Measurements from ENCODE around the gene RHOT1. TPM values are rescaled to one million over a fixed set of nuclear protein-coding genes. Genes with fewer than 3 reads are reported as not detected.

Gene RHOT1
- total and polyA plus RNA-seq, 2 donors (not counting 3 experiments of a cell fraction or from before 2014, with no cell fraction given) = 23.5 to 28.8 TPM

DNA sequence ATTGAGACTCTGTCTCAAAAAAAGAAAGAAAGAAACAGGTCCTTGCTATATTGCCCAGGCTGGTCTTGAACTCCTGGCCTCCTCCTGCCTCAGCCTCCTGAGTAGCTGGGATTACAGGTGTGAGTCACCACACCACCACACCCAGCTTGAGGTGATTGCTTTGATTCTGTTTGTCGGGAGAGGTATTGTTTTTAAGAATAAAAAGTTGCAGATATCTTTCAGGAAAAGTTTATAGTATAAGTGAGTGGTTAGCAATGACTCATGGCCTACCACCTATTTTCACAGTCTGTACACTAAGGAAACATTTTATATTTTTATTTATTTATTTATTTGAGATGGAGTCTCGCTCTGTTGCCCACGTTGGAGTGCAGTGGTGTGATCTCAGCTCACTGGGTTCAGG lies 45.0 kb downstream of the RHOT1 start:
- Histone ChIP-seq H3K4me3 (replicated peaks in 1 of 3; ENCODE audit: insufficient read depth in 1 of 3, low read depth in 1 of 3, low read length in 3 of 3) (no peak overlapping the region), H3K27ac (ENCODE audit: insufficient read depth, low read depth, low read length) (no peak overlapping the region), H3K9ac (replicated peaks; ENCODE audit: extremely low read depth, insufficient read depth, low read length) (no peak overlapping the region), H3K36me3 (ENCODE audit: control insufficient read depth in 2 of 2, extremely low read depth in 1 of 2, insufficient read depth in 2 of 2, low read length in 2 of 2) (peaks cover 0 to 4% of the 10 kb centered on the region in 2 experiments), H2AFZ (ENCODE audit: low read depth, low read length) (no peak overlapping the region), H3K4me1 (ENCODE audit: control insufficient read depth, extremely low read depth, insufficient read depth, low read length) (peaks cover 16% of the 10 kb centered on the region), H3K79me2 (ENCODE audit: control insufficient read depth, insufficient read depth, low read length) (no peaks in the 10 kb centered on the region), H3K27me3 (ENCODE audit: control insufficient read depth in 2 of 2, insufficient read depth in 2 of 2, low read length in 2 of 2) (no peaks in the 10 kb centered on the region), H3K4me2 (ENCODE audit: insufficient read depth, low read length) (no peak overlapping the region), H4K20me1 (replicated peaks; ENCODE audit: control insufficient read depth, extremely low read depth, insufficient read depth, low read length) (no peaks in the 10 kb centered on the region), H3K9me1 (replicated peaks; ENCODE audit: control insufficient read depth, extremely low read depth, insufficient read depth, low read length) (no peaks in the 10 kb centered on the region), H3K9me3 (replicated peaks; ENCODE audit: control insufficient read depth, insufficient read depth, low read length) (no peaks in the 10 kb centered on the region)
- no peak for TF ChIP-seq POLR2AphosphoS5 (IDR thresholded peaks at IDR 0.05; ENCODE audit: insufficient read depth, low read depth, low read length)
- no peak for TF ChIP-seq EZH2 (IDR thresholded peaks at IDR 0.05; ENCODE audit: borderline replicate concordance, low read depth, low read length, severe bottlenecking)
- ChIA-PET CTCF (interaction anchor here (1.7 kb wide), 1 partner anchor 16 kb away, joined by 5 read pairs; no protein-coding TSS in a partner anchor), POLR2A (no interaction called here)
- intact Hi-C loops (cut with micrococcal nuclease) (no loop called here), dilution Hi-C loops (cut with MboI; ENCODE audit: extremely low pct_ligation_motif_present, low sequenced_read_pairs) (no loop called here)
- DNase-seq (ENCODE audit: low read depth, low spot score) = no peak
- BruUV-seq (replicated peaks) = no TSS peak
- no peak for FAIRE-seq

DNA sequence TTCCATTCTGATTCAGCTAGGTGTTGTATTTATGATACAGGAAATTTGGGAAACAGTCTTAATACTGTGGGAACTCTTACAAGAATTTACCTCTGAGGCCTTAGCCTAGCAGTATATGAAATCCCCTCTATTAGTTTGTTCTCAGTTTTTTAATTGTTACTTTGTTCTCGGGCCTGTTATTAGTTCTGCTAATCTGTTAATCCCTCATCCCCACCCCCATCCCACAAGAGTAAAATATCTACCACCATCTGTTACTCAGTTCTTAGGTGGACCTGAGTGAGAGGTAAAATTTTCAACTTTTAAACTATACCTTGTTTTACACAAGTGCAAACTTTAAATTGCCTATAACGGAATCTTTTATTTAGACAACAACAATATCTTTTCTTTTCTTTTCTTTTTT lies 47.0 kb downstream of the RHOT1 start:
- TF ChIP-seq FOS (IDR thresholded peaks at IDR 0.05; ENCODE audit: borderline replicate concordance, insufficient read depth, low read length) (no peak), POLR2A (IDR thresholded peaks at IDR 0.05; ENCODE audit: low read depth, low read length) (no peak), MYC (IDR thresholded peaks at IDR 0.05; ENCODE audit: low read depth, low read length) (no peak), POLR2AphosphoS5 (IDR thresholded peaks at IDR 0.05; ENCODE audit: insufficient read depth, low read depth, low read length) (no peak), GATA2 (IDR thresholded peaks at IDR 0.05; ENCODE audit: insufficient read depth, insufficient read length, low read depth, low read length) (no peak), EZH2 (IDR thresholded peaks at IDR 0.05; ENCODE audit: borderline replicate concordance, low read depth, low read length, severe bottlenecking) (no peak), JUN (IDR thresholded peaks at IDR 0.05; ENCODE audit: borderline replicate concordance, insufficient read depth, insufficient read length, low read depth) (no peak)
- TF ChIP-seq, protein P1, sequence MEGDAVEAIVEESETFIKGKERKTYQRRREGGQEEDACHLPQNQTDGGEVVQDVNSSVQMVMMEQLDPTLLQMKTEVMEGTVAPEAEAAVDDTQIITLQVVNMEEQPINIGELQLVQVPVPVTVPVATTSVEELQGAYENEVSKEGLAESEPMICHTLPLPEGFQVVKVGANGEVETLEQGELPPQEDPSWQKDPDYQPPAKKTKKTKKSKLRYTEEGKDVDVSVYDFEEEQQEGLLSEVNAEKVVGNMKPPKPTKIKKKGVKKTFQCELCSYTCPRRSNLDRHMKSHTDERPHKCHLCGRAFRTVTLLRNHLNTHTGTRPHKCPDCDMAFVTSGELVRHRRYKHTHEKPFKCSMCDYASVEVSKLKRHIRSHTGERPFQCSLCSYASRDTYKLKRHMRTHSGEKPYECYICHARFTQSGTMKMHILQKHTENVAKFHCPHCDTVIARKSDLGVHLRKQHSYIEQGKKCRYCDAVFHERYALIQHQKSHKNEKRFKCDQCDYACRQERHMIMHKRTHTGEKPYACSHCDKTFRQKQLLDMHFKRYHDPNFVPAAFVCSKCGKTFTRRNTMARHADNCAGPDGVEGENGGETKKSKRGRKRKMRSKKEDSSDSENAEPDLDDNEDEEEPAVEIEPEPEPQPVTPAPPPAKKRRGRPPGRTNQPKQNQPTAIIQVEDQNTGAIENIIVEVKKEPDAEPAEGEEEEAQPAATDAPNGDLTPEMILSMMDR (IDR thresholded peaks at IDR 0.05; ENCODE audit: extremely low read depth in 1 of 2, insufficient read depth in 1 of 2, low read depth in 1 of 2, low read length in 2 of 2) = no peak
- TF ChIP-seq, protein P2, sequence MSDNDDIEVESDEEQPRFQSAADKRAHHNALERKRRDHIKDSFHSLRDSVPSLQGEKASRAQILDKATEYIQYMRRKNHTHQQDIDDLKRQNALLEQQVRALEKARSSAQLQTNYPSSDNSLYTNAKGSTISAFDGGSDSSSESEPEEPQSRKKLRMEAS (IDR thresholded peaks at IDR 0.05; ENCODE audit: insufficient read depth, insufficient read length) = no peak
- Histone ChIP-seq H3K9ac (replicated peaks; ENCODE audit: extremely low read depth, insufficient read depth, low read length) (no peak overlapping the region), H4K20me1 (replicated peaks; ENCODE audit: control insufficient read depth, extremely low read depth, insufficient read depth, low read length) (no peaks in the 10 kb centered on the region), H3K27ac (ENCODE audit: insufficient read depth, low read depth, low read length) (no peak overlapping the region), H3K79me2 (ENCODE audit: control insufficient read depth, insufficient read depth, low read length) (no peaks in the 10 kb centered on the region), H3K4me3 (replicated peaks in 1 of 3; ENCODE audit: insufficient read depth in 1 of 3, low read depth in 1 of 3, low read length in 3 of 3) (no peak overlapping the region), H2AFZ (ENCODE audit: low read depth, low read length) (no peak overlapping the region), H3K9me1 (replicated peaks; ENCODE audit: control insufficient read depth, extremely low read depth, insufficient read depth, low read length) (no peaks in the 10 kb centered on the region), H3K4me2 (ENCODE audit: insufficient read depth, low read length) (no peak overlapping the region), H3K36me3 (ENCODE audit: control insufficient read depth in 2 of 2, extremely low read depth in 1 of 2, insufficient read depth in 2 of 2, low read length in 2 of 2) (peaks cover 0 to 6% of the 10 kb centered on the region in 2 experiments), H3K27me3 (ENCODE audit: control insufficient read depth in 2 of 2, insufficient read depth in 2 of 2, low read length in 2 of 2) (no peaks in the 10 kb centered on the region), H3K4me1 (ENCODE audit: control insufficient read depth, extremely low read depth, insufficient read depth, low read length) (peaks cover 17% of the 10 kb centered on the region), H3K9me3 (replicated peaks; ENCODE audit: control insufficient read depth, insufficient read depth, low read length) (no peaks in the 10 kb centered on the region)
- intact Hi-C loops (cut with micrococcal nuclease) = no loop called here
- dilution Hi-C loops (cut with MboI; ENCODE audit: extremely low pct_ligation_motif_present, low sequenced_read_pairs) = no loop called here
- ChIA-PET CTCF (interaction anchor here (0.9 to 1.2 kb wide), 2 partner anchors 11 to 183 kb away, joined by 3 to 6 read pairs; partner anchors contain the start of gene LRRC37B), POLR2A (no interaction called here)
- FAIRE-seq (no peak), DNase-seq (ENCODE audit: low read depth, low spot score) (no peak)
- no TSS peak for BruUV-seq (replicated peaks)

Data from endothelial cell of umbilical vein (primary cell).